IgD-negative memory B cell (primary cell): ENCODE data around the gene OR10J4. TPM values are rescaled to one million over a fixed set of nuclear protein-coding genes. Genes with fewer than 3 reads are reported as not detected.
"Not testable (repeated sequence)": the region's sequence is repeated elsewhere in the genome, so short reads cannot be mapped to it uniquely, and the experiment has no call there.

Experiments
- H3K27ac Mint-ChIP-seq, 3 donors: one replicate each; pipeline ENCODE4 v1.8.0; 2020 to 2022; ENCODE audit warnings: mild to moderate bottlenecking in 3 of 3, mixed read lengths in 3 of 3, moderate library complexity in 1 of 3
- H3K27me3 Mint-ChIP-seq: one replicate; pipeline ENCODE4 v1.8.0; 2021; ENCODE audit warnings: mixed read lengths
- H3K36me3 Mint-ChIP-seq: one replicate; pipeline ENCODE4 v1.8.0; 2020; ENCODE audit warnings: mild to moderate bottlenecking, mixed read lengths
- H3K4me1 Mint-ChIP-seq, 3 donors: one replicate each; pipeline ENCODE4 v1.8.0; 2020 to 2022; ENCODE audit warnings: mixed read lengths in 3 of 3, mild to moderate bottlenecking in 1 of 3
- H3K4me3 Mint-ChIP-seq, 4 donors: one replicate each; pipeline ENCODE4 v1.8.0; 2020 to 2022; ENCODE audit warnings: mild to moderate bottlenecking in 4 of 4, mixed read lengths in 4 of 4, moderate library complexity in 3 of 4
- H3K9me3 Mint-ChIP-seq, 3 donors: one replicate each; pipeline ENCODE4 v1.8.0; 2020 to 2021; ENCODE audit warnings: mixed read lengths in 3 of 3, mild to moderate bottlenecking in 1 of 3
- polyA plus RNA-seq: library from polyadenylated mRNA; unstranded; fragments of 300-500 nt; fragmentation: Illumina TruSeq; gene quantifications from one replicate; pipeline ENCODE4 v1.2.3, GENCODE V29; 2021

Gene OR10J4
- not detected for polyA plus RNA-seq

DNA sequence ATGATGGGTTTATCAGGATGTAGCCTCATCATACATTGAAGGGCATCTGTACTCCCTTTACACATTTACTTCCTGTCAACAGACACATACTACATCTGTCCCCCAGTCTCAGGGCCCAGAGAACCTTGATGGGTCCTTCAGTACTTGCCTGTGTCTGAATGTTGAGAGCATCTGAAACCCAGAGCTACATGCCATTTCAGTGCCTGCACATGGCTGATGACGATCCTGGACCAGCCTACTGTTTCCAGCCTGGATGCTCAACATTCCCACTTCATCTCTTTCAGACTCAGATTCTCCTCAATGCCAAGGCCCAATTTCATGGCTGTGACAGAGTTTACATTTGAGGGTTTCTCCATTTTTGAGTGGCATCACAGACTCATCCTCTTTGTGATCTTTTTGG lies at the start of gene OR10J4:
Gene OR10J4, plus strand, starts transcription at position 301 of the 400 bp plus-strand sequence.
- Mint-ChIP-seq H3K27me3 (peaks cover 4% of the 10 kb centered on the region), H3K4me3 (no peak within 1 kb of the TSS), H3K9me3 (peaks cover 0 to 2% (median 0%) of the 10 kb centered on the region in 3 donors), H3K4me1 (peaks cover 0 to 5% (median 0%) of the 10 kb centered on the region in 3 donors), H3K36me3 (no peaks in the 10 kb centered on the region), H3K27ac (peak within 1 kb of the TSS in 1 of 3 donors; percentile 60)

GRCh38 chr1:159406821-159407220 lies 25.2 kb upstream of the OR10J4 start:
- Mint-ChIP-seq H3K4me1 (no peaks in the 10 kb centered on the region), H3K36me3 (no peaks in the 10 kb centered on the region), H3K4me3 (no peak overlapping the region), H3K27me3 (no peaks in the 10 kb centered on the region), H3K9me3 (peaks cover 3 to 4% (median 3%) of the 10 kb centered on the region in 3 donors), H3K27ac (no peak overlapping the region)

GRCh38 chr1:159408862-159409400 lies 23.1 kb upstream of the OR10J4 start:
- Mint-ChIP-seq H3K4me3 (no peak overlapping the region), H3K4me1 (no peaks in the 10 kb centered on the region), H3K27ac (no peak overlapping the region), H3K36me3 (no peaks in the 10 kb centered on the region), H3K9me3 (peaks cover 3 to 4% (median 4%) of the 10 kb centered on the region in 3 donors), H3K27me3 (no peaks in the 10 kb centered on the region)

- Mint-ChIP-seq H3K4me1 (no peaks in the 10 kb centered on the region), H3K36me3 (peaks cover 2% of the 10 kb centered on the region), H3K4me3 (no peak overlapping the region), H3K9me3 (peaks cover 14 to 27% (median 18%) of the 10 kb centered on the region in 3 donors), H3K27me3 (peaks cover 6% of the 10 kb centered on the region), H3K27ac (no peak overlapping the region)
Measured at GRCh38 chr1:159421821-159422220, 10.2 kb upstream of the OR10J4 start.

DNA sequence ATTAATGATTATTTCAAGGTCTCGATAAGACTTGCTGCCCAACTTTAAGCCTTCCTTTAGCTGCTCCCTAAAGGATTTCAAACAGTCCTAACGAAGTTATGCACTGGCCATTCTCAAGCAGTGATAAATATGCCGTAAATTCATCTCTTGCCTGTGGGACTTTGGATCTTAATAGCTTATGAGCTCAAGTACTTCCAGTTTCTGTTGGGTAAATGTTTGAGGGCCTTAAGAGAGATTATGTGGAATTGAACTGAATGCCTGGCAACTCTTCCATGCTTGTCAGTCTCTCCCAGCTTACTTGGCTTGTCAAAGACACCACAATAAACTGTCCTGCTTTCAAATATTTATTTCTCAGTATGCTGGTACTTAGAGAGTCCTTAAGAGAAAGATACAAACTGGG lies 3.5 kb upstream of the OR10J4 start:
- Mint-ChIP-seq H3K9me3 (no peaks in the 10 kb centered on the region), H3K27ac (no peak overlapping the region), H3K4me1 (no peaks in the 10 kb centered on the region), H3K36me3 (no peaks in the 10 kb centered on the region), H3K27me3 (peaks cover 3% of the 10 kb centered on the region), H3K4me3 (no peak overlapping the region)

- Mint-ChIP-seq H3K27ac (no peak overlapping the region), H3K4me1 (no peaks in the 10 kb centered on the region), H3K4me3 (no peak overlapping the region), H3K36me3 (no peaks in the 10 kb centered on the region), H3K9me3 (no peaks in the 10 kb centered on the region), H3K27me3 (peaks cover 3% of the 10 kb centered on the region)
Measured at GRCh38 chr1:159429074-159429861, 2.7 kb upstream of the OR10J4 start.

DNA sequence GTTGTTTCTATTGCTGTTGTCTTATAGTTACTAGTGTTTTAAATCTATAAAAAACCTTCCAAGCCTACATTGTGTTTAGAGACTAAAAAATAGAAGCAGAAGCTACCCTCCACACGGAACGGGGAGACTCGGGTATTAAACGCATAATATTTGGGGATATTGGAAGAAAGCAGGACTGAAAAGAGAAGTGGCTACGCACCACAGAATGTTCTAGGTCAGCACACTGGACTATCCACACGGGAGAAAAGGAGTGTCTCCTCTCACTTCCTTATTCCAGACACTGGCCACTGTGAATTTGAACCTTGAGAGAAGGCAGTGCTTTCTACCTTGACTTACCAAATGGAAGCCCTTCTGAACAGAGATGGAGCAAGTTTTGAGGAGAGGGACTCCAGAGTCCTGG lies 1.0 kb upstream of the OR10J4 start:
- Mint-ChIP-seq H3K27me3 (peaks cover 4% of the 10 kb centered on the region), H3K4me3 (no peak overlapping the region), H3K4me1 (no peaks in the 10 kb centered on the region), H3K36me3 (no peaks in the 10 kb centered on the region), H3K27ac (no peak overlapping the region), H3K9me3 (peaks cover 0 to 2% (median 0%) of the 10 kb centered on the region in 3 donors)

DNA sequence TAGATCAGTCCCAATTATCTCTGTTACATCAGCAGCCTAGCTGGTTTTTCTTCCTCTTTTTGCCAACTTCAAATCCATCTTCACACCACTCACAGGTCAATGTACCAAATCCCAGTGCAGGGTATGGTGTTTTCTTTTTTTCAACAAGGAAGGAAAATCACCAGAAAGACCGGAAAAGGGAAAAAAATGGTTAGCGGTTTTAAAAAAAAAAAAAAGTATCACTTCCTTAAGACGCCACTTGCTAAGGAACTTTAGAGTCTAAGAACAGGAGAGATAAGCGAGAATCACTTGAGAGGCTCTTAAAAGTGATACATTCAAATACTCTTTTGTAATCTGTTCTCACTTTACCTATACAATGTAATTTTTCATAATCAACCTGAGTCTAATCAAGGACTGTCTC lies 4.5 kb downstream of the OR10J4 start:
- H3K27me3 Mint-ChIP-seq, result peaks cover 2% of the 10 kb centered on the region
- H3K9me3 Mint-ChIP-seq, result peaks cover 0 to 2% (median 0%) of the 10 kb centered on the region in 3 donors
- H3K27ac Mint-ChIP-seq, result no peak overlapping the region
- H3K4me3 Mint-ChIP-seq, result no peak overlapping the region
- H3K4me1 Mint-ChIP-seq, result peaks cover 0 to 5% (median 3%) of the 10 kb centered on the region in 3 donors
- H3K36me3 Mint-ChIP-seq, result peaks cover 1% of the 10 kb centered on the region

GRCh38 chr1:159439422-159439821 lies 7.4 kb downstream of the OR10J4 start, which contains the start of gene OR10J1:
TSS of gene OR10J1 (plus strand) at chr1:159439722. CDS start at chr1:159439792, 70 bp downstream.
- peaks cover 0 to 5% (median 5%) of the 10 kb centered on the region in 3 donors for H3K4me1 Mint-ChIP-seq
- H3K27me3 Mint-ChIP-seq, result peaks cover 8% of the 10 kb centered on the region
- no peak within 1 kb of the TSS for H3K27ac Mint-ChIP-seq
- no peak within 1 kb of the TSS for H3K4me3 Mint-ChIP-seq
- H3K36me3 Mint-ChIP-seq, result peaks cover 1% of the 10 kb centered on the region
- H3K9me3 Mint-ChIP-seq, result peaks cover 0 to 2% (median 0%) of the 10 kb centered on the region in 3 donors

DNA sequence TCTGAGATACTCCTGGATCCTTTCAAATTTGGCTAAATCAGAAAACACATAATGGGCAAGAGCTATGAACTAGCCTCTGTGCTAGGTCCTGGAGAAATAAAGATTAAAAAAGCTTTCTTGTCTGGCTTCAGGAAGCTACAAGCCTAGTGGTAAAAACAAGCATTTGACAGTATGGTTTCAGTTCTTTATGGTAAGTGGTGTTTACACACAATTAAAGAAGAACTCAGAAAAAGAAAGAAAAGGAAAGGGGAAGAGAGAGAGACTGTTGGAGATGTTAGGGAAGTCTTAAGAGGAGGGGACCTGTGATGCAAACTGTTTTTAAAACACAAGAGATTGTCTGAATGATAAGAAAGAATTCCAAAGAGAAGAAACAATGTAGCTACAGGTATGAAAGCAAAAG lies 9.4 kb downstream of the OR10J4 start:
- H3K4me1 Mint-ChIP-seq, result peaks cover 0 to 5% (median 3%) of the 10 kb centered on the region in 3 donors
- no peaks in the 10 kb centered on the region for H3K9me3 Mint-ChIP-seq
- H3K27me3 Mint-ChIP-seq, result peaks cover 6% of the 10 kb centered on the region
- peaks cover 1% of the 10 kb centered on the region for H3K36me3 Mint-ChIP-seq
- H3K4me3 Mint-ChIP-seq, result no peak overlapping the region
- H3K27ac Mint-ChIP-seq, result no peak overlapping the region

GRCh38 chr1:159442428-159442827 lies 10.4 kb downstream of the OR10J4 start:
- no peak overlapping the region for H3K4me3 Mint-ChIP-seq
- peaks cover 6% of the 10 kb centered on the region for H3K27me3 Mint-ChIP-seq
- no peaks in the 10 kb centered on the region for H3K9me3 Mint-ChIP-seq
- H3K36me3 Mint-ChIP-seq, result peaks cover 1% of the 10 kb centered on the region
- no peak overlapping the region for H3K27ac Mint-ChIP-seq
- H3K4me1 Mint-ChIP-seq, result peaks cover 0 to 5% (median 0%) of the 10 kb centered on the region in 3 donors

DNA sequence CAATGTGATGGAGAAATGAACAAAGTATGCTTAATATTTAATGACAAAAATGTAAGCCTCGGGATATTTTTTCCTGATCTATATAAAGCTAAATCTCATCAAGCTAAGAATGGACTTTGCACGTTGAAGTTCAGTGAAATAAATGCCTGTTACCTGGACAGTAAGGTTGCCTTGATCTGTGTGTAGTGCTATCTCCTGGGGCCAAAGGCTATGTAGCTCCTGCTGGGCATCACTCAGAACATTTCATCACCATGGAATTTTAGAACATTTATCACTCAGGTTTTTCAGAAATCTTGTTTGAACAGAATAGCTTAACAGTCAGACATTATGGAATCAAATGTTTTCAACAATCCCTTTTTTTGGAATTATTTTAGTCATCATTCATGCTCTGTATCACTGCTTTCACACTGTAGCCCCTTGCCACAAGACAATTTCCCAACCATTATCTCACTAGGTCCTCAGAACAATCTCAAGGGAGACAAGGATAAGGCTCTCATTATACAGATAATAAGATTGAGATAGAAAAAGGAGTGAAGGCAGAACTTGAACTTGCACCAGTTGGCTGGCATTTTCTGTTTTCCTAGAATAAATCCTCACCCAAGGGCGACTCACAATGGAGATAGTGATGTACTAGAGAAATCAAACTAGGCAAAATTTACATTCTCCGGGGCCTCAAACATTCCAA lies 11.2 kb downstream of the OR10J4 start:
- Mint-ChIP-seq H3K4me1 (peaks cover 0 to 5% (median 0%) of the 10 kb centered on the region in 3 donors), H3K4me3 (no peak overlapping the region), H3K36me3 (peaks cover 1% of the 10 kb centered on the region), H3K9me3 (peaks cover 0 to 5% (median 4%) of the 10 kb centered on the region in 3 donors), H3K27me3 (peaks cover 6% of the 10 kb centered on the region), H3K27ac (no peak overlapping the region)

DNA sequence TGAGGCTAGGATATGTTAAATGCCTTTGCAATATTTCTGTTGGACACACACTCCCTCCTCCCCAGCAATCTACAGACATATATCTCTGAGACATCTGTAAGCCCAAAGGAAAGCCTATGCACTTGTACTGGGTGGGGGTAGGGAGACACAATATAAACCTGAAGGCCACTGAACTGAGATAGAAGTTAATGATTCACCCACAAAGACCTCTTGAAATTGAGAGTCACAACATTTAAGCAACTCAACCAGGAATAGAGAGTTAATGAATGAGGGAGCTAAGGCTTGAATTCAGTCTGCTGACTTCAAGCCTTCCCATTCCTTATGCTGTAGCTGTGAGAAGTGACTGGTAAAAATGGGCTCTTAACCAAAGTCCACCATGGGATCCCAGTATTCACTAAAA lies 12.5 kb downstream of the OR10J4 start:
- Mint-ChIP-seq H3K36me3 (peaks cover 1% of the 10 kb centered on the region), H3K4me1 (peaks cover 0 to 5% (median 0%) of the 10 kb centered on the region in 3 donors), H3K27ac (no peak overlapping the region), H3K4me3 (no peak overlapping the region), H3K9me3 (peaks cover 0 to 7% (median 6%) of the 10 kb centered on the region in 3 donors), H3K27me3 (peaks cover 6% of the 10 kb centered on the region)

GRCh38 chr1:159448181-159448580 lies 16.2 kb downstream of the OR10J4 start:
- no peaks in the 10 kb centered on the region for H3K4me1 Mint-ChIP-seq
- H3K9me3 Mint-ChIP-seq, result peaks cover 1 to 11% (median 7%) of the 10 kb centered on the region in 3 donors
- no peak overlapping the region for H3K4me3 Mint-ChIP-seq
- peaks cover 6% of the 10 kb centered on the region for H3K27me3 Mint-ChIP-seq
- H3K36me3 Mint-ChIP-seq, result no peaks in the 10 kb centered on the region
- H3K27ac Mint-ChIP-seq, result no peak overlapping the region

DNA sequence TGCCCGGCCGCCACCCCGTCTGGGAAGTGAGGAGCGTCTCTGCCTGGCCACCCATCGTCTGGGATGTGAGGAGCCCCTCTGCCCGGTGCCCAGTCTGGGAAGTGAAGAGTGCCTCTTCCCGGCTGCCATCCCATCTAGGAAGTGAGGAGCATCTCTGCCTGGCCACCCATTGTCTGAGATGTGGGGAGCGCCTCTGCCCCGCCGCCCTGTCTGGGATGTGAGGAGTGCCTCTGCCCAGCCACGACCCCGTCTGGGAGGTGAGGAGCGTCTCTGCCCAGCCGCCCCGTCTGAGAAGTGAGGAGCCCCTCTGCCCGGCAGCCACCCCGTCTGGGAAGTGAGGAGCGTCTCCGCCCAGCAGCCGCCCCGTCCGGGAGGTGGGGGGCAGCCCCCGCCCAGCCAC lies 17.6 kb downstream of the OR10J4 start:
- peaks cover 1 to 11% (median 9%) of the 10 kb centered on the region in 3 donors for H3K9me3 Mint-ChIP-seq
- not testable (repeated sequence) for H3K36me3 Mint-ChIP-seq, H3K27ac Mint-ChIP-seq, H3K4me1 Mint-ChIP-seq, H3K27me3 Mint-ChIP-seq, H3K4me3 Mint-ChIP-seq
